Tibial artery (tissue), 4 donors: ENCODE results near the gene TMPRSS6.

ENCODE experiments used
- DNase-seq, 2 donors: peaks; one replicate each; pipeline ENCODE4 v3.0.0-alpha.2; 2019
- H3K27ac ChIP-seq, 2 donors: fragments of 200-600 bp; sonication (generic) in 1 of 2; 1 replicate in 1 of 2; 2 replicates in 1 of 2; pipeline ENCODE4 v1.5.1; 2018 to 2019; ENCODE audit warnings: mild to moderate bottlenecking in 1 of 2
- H3K27me3 ChIP-seq, 2 donors: fragments of 200-600 bp; sonication (generic) in 1 of 2; one replicate each; pipeline versions ENCODE4 v1.5.1 to v1.6.0; 2016 to 2019
- H3K36me3 ChIP-seq, 3 donors: fragments of 200-600 bp; sonication (generic) in 2 of 3; one replicate each; pipeline ENCODE4 v1.5.1; 2016 to 2019; ENCODE audit warnings: mild to moderate bottlenecking in 2 of 3
- H3K4me1 ChIP-seq, 4 donors: fragments of 200-600 bp; sonication (generic) in 2 of 4; 1 replicate in 3 of 4; 2 replicates in 1 of 4; pipeline ENCODE4 v1.5.1; 2016 to 2019
- H3K4me3 ChIP-seq, 2 donors: fragments of 200-600 bp; sonication (generic) in 1 of 2; 1 replicate in 1 of 2; 2 replicates in 1 of 2; pipeline ENCODE4 v1.5.1; 2018 to 2019; ENCODE audit warnings: mild to moderate bottlenecking in 2 of 2
- H3K9me3 ChIP-seq, 3 donors: fragments of 200-600 bp; sonication (generic) in 1 of 3; one replicate each; pipeline ENCODE4 v1.5.1; 2016 to 2019
- intact Hi-C: fragments of 100-400 bp; cut with DNase I; formaldehyde crosslinking; loops from one replicate; pipeline ENCODE4 v1.15.0; 2023; ENCODE audit warnings: low total_unique reads
- TF ChIP-seq, protein P1 (sequence below), 2 experiments: fragments of 200-600 bp in 1 of 2; fragments of 450-650 bp in 1 of 2; IDR thresholded peaks; one replicate each; pipeline ENCODE4 v1.5.1; 2017 to 2019; ENCODE audit warnings: antibody characterized with exemption in 2 of 2, mild to moderate bottlenecking in 1 of 2, moderate library complexity in 1 of 2

The TMPRSS6 gene

GRCh38 chr22:37132773-37133172 is 23.3 kb upstream of the TMPRSS6 start:
- TF ChIP-seq, protein P1, sequence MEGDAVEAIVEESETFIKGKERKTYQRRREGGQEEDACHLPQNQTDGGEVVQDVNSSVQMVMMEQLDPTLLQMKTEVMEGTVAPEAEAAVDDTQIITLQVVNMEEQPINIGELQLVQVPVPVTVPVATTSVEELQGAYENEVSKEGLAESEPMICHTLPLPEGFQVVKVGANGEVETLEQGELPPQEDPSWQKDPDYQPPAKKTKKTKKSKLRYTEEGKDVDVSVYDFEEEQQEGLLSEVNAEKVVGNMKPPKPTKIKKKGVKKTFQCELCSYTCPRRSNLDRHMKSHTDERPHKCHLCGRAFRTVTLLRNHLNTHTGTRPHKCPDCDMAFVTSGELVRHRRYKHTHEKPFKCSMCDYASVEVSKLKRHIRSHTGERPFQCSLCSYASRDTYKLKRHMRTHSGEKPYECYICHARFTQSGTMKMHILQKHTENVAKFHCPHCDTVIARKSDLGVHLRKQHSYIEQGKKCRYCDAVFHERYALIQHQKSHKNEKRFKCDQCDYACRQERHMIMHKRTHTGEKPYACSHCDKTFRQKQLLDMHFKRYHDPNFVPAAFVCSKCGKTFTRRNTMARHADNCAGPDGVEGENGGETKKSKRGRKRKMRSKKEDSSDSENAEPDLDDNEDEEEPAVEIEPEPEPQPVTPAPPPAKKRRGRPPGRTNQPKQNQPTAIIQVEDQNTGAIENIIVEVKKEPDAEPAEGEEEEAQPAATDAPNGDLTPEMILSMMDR (IDR thresholded peaks at IDR 0.05): no peak
- peaks cover 0 to 27% of the 10 kb centered on the region in 2 donors for H3K27me3 ChIP-seq
- no peaks in the 10 kb centered on the region for H3K4me1 ChIP-seq
- no peak overlapping the region for H3K27ac ChIP-seq
- no peaks in the 10 kb centered on the region for H3K36me3 ChIP-seq
- intact Hi-C loops: no loop called here
- H3K9me3 ChIP-seq: no peaks in the 10 kb centered on the region
- DNase-seq: no peak
- no peak overlapping the region for H3K4me3 ChIP-seq

DNA sequence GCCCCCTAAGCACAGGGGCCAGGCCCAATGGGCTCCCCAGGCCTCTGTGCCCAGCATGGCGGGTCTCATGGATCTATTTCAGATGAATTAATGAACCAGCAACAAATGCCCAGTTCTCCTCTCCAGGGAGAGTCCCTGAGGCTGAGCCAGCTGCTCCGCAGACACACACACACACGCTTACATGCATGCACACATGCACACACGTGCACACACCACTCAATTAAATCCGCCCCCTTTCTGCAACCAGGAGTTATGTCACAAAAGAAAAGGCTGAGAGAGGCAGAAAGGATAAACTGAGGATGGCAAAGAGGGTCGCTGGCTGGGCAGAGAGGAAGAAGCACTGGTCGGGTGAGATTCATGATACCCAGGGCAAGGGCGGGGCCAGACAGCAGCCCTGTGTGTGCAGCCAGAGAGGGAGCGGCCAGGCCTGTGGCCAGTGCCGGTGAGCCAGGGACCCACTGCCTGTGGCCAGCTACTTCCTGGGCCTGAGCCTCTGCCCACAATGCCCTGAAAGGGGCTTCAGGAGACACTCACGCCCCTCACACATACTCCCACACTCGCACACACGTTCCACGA is 20.4 kb upstream of the TMPRSS6 start:
- TF ChIP-seq, protein P1 (IDR thresholded peaks at IDR 0.05): no peak
- H3K36me3 ChIP-seq: no peaks in the 10 kb centered on the region
- DNase-seq: no peak
- no peak overlapping the region for H3K4me3 ChIP-seq
- H3K4me1 ChIP-seq: no peaks in the 10 kb centered on the region
- no peak overlapping the region for H3K27ac ChIP-seq
- H3K9me3 ChIP-seq: no peaks in the 10 kb centered on the region
- peaks cover 0 to 46% of the 10 kb centered on the region in 2 donors for H3K27me3 ChIP-seq
- intact Hi-C loops: no loop called here

GRCh38 chr22:37128555-37129281 is 19.2 kb upstream of the TMPRSS6 start:
- no peak for DNase-seq
- Histone ChIP-seq H3K4me1 (no peaks in the 10 kb centered on the region), H3K9me3 (no peaks in the 10 kb centered on the region), H3K27me3 (peaks cover 0 to 52% of the 10 kb centered on the region in 2 donors), H3K36me3 (no peaks in the 10 kb centered on the region), H3K27ac (no peak overlapping the region), H3K4me3 (no peak overlapping the region)
- TF ChIP-seq, protein P1 (IDR thresholded peaks at IDR 0.05): no peak
- intact Hi-C loops: no loop called here

- no peaks in the 10 kb centered on the region for H3K36me3 ChIP-seq
- intact Hi-C loops: no loop called here
Measured at GRCh38 chr22:37127350-37127878, 17.9 kb upstream of the TMPRSS6 start.

GRCh38 chr22:37126882-37127281 is 17.4 kb upstream of the TMPRSS6 start:
- intact Hi-C loops: no loop called here
- Histone ChIP-seq H3K36me3 (no peaks in the 10 kb centered on the region), H3K9me3 (no peaks in the 10 kb centered on the region), H3K27me3 (peaks cover 0 to 69% of the 10 kb centered on the region in 2 donors), H3K4me3 (no peak overlapping the region), H3K27ac (no peak overlapping the region), H3K4me1 (peaks cover 0 to 3% (median 0%) of the 10 kb centered on the region in 4 donors)
- TF ChIP-seq, protein P1 (IDR thresholded peaks at IDR 0.05): no peak
- no peak for DNase-seq

More at GRCh38 chr22:37127350-37127878, 17.9 kb upstream of the TMPRSS6 start:
- peaks cover 0 to 64% of the 10 kb centered on the region in 2 donors for H3K27me3 ChIP-seq
- TF ChIP-seq, protein P1 (IDR thresholded peaks at IDR 0.05): no peak
- no peaks in the 10 kb centered on the region for H3K4me1 ChIP-seq
- H3K9me3 ChIP-seq: no peaks in the 10 kb centered on the region
- no peak overlapping the region for H3K27ac ChIP-seq
- DNase-seq: no peak
- no peak overlapping the region for H3K4me3 ChIP-seq
